HEK293 (cell line): ENCODE data around the gene FMN1.

Experiments used
- CTCF ChIA-PET: fragments of 350-600 bp; formaldehyde crosslinking; extraction: SDS; loops from one replicate; lab custom pipeline; 2021; ENCODE audit warnings: antibody characterized with exemption; lab: Yijun Ruan, JAX
- POLR2A ChIA-PET: fragments of 300-600 bp; formaldehyde crosslinking; extraction: SDS; loops from one replicate; lab custom pipeline; 2020; ENCODE audit warnings: antibody characterized with exemption, inconsistent platforms; lab: Yijun Ruan, JAX
- H3K27ac ChIP-seq: fragments of 200-500 bp; sonication (Bioruptor generic); 2 replicates; pipeline ENCODE4 v1.5.1; 2014; ENCODE audit warnings: low read depth, low read length, control low read depth, inconsistent platforms; ENCODE audit errors: extremely low read depth
- H3K36me3 ChIP-seq, 2 experiments: fragments of 200-500 bp in 1 of 2; sonication (Bioruptor generic) in 1 of 2; 1 replicate in 1 of 2; 2 replicates in 1 of 2; pipeline ENCODE4 v1.5.1; 2014 to 2017; ENCODE audit warnings: inconsistent platforms in 2 of 2, low read length in 2 of 2; ENCODE audit not compliant: control insufficient read depth in 2 of 2, insufficient read depth in 1 of 2
- H3K4me1 ChIP-seq: fragments of 200-500 bp; sonication (Bioruptor generic); 2 replicates; pipeline ENCODE4 v1.5.1; 2014; ENCODE audit warnings: mild to moderate bottlenecking, low read length, inconsistent platforms; ENCODE audit not compliant: control insufficient read depth, insufficient read depth
- H3K4me3 ChIP-seq: 2 replicates; pipeline ENCODE4 v1.5.1; 2011; ENCODE audit warnings: low read depth, mild to moderate bottlenecking, control low read depth, low read length, moderate library complexity
- H3K9me3 ChIP-seq: fragments of 200-500 bp; sonication (Bioruptor generic); 2 replicates; pipeline ENCODE4 v1.5.1; 2014; ENCODE audit warnings: low read depth, low read length, inconsistent platforms; ENCODE audit not compliant: control insufficient read depth, insufficient read depth
- HOXC10 ChIP-seq: sonication (generic); formaldehyde crosslinking; IDR thresholded peaks from 2 replicates; pipeline ENCODE4 v1.8.1; 2023; ENCODE audit warnings: mild to moderate bottlenecking, missing genetic modification reagents
- KLF9 ChIP-seq: fragments of 450-650 bp; formaldehyde crosslinking; IDR thresholded peaks from 2 replicates; pipeline ENCODE4 v1.5.1; 2016; ENCODE audit warnings: missing biosample characterization, missing genetic modification characterization, low read depth
- YY1 ChIP-seq: fragments of 450-650 bp; formaldehyde crosslinking; IDR thresholded peaks from 2 replicates; pipeline ENCODE4 v1.5.1; 2018; ENCODE audit warnings: missing biosample characterization, missing genetic modification characterization
- ZBTB7A ChIP-seq: fragments of 450-650 bp; formaldehyde crosslinking; IDR thresholded peaks from 2 replicates; pipeline ENCODE4 v1.5.1; 2016; ENCODE audit warnings: low read depth, missing biosample characterization, missing genetic modification characterization
- ZNF114 ChIP-seq: fragments of 450-650 bp; formaldehyde crosslinking; IDR thresholded peaks from 2 replicates; pipeline ENCODE4 v1.5.0; 2017; ENCODE audit warnings: missing biosample characterization, missing genetic modification characterization
- ZNF169 ChIP-seq: fragments of 450-650 bp; formaldehyde crosslinking; IDR thresholded peaks from 2 replicates; pipeline ENCODE4 v1.5.1; 2016; ENCODE audit warnings: missing biosample characterization, missing genetic modification characterization
- ZNF2 ChIP-seq: fragments of 450-650 bp; formaldehyde crosslinking; IDR thresholded peaks from 2 replicates; pipeline ENCODE4 v1.5.1; 2016; ENCODE audit warnings: missing biosample characterization, missing genetic modification characterization
- ZNF211 ChIP-seq: fragments of 450-650 bp; formaldehyde crosslinking; IDR thresholded peaks from 2 replicates; pipeline ENCODE4 v1.5.1; 2016; ENCODE audit warnings: low read depth, missing biosample characterization, missing genetic modification characterization
- ZNF266 ChIP-seq: fragments of 450-650 bp; formaldehyde crosslinking; IDR thresholded peaks from 2 replicates; pipeline ENCODE4 v1.5.1; 2016; ENCODE audit warnings: missing biosample characterization, missing genetic modification characterization, low read depth
- ZNF292 ChIP-seq: fragments of 450-650 bp; formaldehyde crosslinking; IDR thresholded peaks from 2 replicates; pipeline ENCODE4 v1.5.1; 2016; ENCODE audit warnings: low read depth, missing biosample characterization, missing genetic modification characterization, borderline replicate concordance
- ZNF354C ChIP-seq: fragments of 450-650 bp; formaldehyde crosslinking; IDR thresholded peaks from 2 replicates; pipeline ENCODE4 v1.5.1; 2016; ENCODE audit warnings: missing biosample characterization, missing genetic modification characterization, low read depth, borderline replicate concordance
- ZNF37A ChIP-seq: fragments of 450-650 bp; IDR thresholded peaks from 2 replicates; pipeline ENCODE4 v1.5.1; 2018; ENCODE audit warnings: missing biosample characterization, missing genetic modification characterization
- ZNF394 ChIP-seq: fragments of 450-650 bp; formaldehyde crosslinking; IDR thresholded peaks from 2 replicates; pipeline ENCODE4 v1.5.1; 2016; ENCODE audit warnings: missing biosample characterization, missing genetic modification characterization, mild to moderate bottlenecking, moderate library complexity, borderline replicate concordance
- ZNF404 ChIP-seq: fragments of 450-650 bp; formaldehyde crosslinking; IDR thresholded peaks from 2 replicates; pipeline ENCODE4 v1.5.1; 2017; ENCODE audit warnings: missing biosample characterization, missing genetic modification characterization
- ZNF433 ChIP-seq: fragments of 450-650 bp; formaldehyde crosslinking; IDR thresholded peaks from 2 replicates; pipeline ENCODE4 v1.5.1; 2016; ENCODE audit warnings: missing biosample characterization, missing genetic modification characterization, low read depth
- ZNF501 ChIP-seq: fragments of 450-650 bp; formaldehyde crosslinking; IDR thresholded peaks from 2 replicates; pipeline ENCODE4 v1.5.1; 2016; ENCODE audit warnings: missing biosample characterization, missing genetic modification characterization
- ZNF529 ChIP-seq: fragments of 450-650 bp; formaldehyde crosslinking; IDR thresholded peaks from 2 replicates; pipeline ENCODE4 v1.5.1; 2017; ENCODE audit warnings: missing genetic modification characterization, missing biosample characterization; ENCODE audit not compliant: insufficient replicate concordance
- ZNF561 ChIP-seq: fragments of 450-650 bp; IDR thresholded peaks from 2 replicates; pipeline ENCODE4 v1.5.1; 2018; ENCODE audit warnings: missing biosample characterization, missing genetic modification characterization, borderline replicate concordance
- ZNF658 ChIP-seq: fragments of 450-650 bp; formaldehyde crosslinking; IDR thresholded peaks from 2 replicates; pipeline ENCODE4; 2016; ENCODE audit warnings: missing biosample characterization, missing genetic modification characterization
- ZNF670 ChIP-seq: fragments of 450-650 bp; formaldehyde crosslinking; IDR thresholded peaks from 2 replicates; pipeline ENCODE4 v1.5.1; 2016; ENCODE audit warnings: missing biosample characterization, missing genetic modification characterization, low read depth
- ZNF777 ChIP-seq: fragments of 450-650 bp; formaldehyde crosslinking; IDR thresholded peaks from 2 replicates; pipeline ENCODE4 v1.5.1; 2017; ENCODE audit warnings: missing biosample characterization, missing genetic modification characterization, borderline replicate concordance
- ZSCAN16 ChIP-seq: fragments of 450-650 bp; formaldehyde crosslinking; IDR thresholded peaks from 2 replicates; pipeline ENCODE4 v1.5.1; 2016; ENCODE audit warnings: missing biosample characterization, missing genetic modification characterization
- TF ChIP-seq, protein P1 (sequence below): fragments of 450-650 bp; formaldehyde crosslinking; IDR thresholded peaks from 2 replicates; pipeline ENCODE4 v1.5.1; 2016; ENCODE audit warnings: missing biosample characterization, missing genetic modification characterization
- TF ChIP-seq, protein P2 (sequence below): fragments of 450-650 bp; formaldehyde crosslinking; IDR thresholded peaks from 2 replicates; pipeline ENCODE4 v1.5.1; 2016; ENCODE audit warnings: missing biosample characterization, missing genetic modification characterization, borderline replicate concordance
- TF ChIP-seq, protein P3 (sequence below): fragments of 450-650 bp; formaldehyde crosslinking; IDR thresholded peaks from 2 replicates; pipeline ENCODE4 v1.5.1; 2017; ENCODE audit warnings: missing biosample characterization, missing genetic modification characterization
- TF ChIP-seq, protein P4 (sequence below): fragments of 450-650 bp; formaldehyde crosslinking; IDR thresholded peaks from 2 replicates; pipeline ENCODE4 v1.5.1; 2017; ENCODE audit warnings: missing biosample characterization, missing genetic modification characterization

Gene FMN1

DNA sequence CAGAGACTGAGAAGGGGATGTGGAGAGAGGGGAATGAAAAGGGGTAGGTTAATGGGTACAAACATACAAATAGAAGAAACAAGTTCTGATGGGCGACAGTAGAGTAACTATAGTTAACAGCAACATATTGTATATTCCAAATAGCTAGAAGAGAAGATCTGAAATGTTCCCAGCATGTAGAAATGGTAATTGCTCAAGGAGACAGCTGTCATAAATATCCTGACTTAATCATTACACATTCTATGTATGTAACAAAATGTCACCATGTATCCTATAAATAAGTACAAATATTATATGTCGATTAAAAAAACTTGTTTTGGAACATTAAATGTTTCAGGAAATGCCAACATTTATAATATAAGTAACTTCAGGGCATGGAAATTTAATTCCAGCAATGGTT is 23.3 kb downstream of the FMN1 start (continued):
- TF ChIP-seq, protein P1, sequence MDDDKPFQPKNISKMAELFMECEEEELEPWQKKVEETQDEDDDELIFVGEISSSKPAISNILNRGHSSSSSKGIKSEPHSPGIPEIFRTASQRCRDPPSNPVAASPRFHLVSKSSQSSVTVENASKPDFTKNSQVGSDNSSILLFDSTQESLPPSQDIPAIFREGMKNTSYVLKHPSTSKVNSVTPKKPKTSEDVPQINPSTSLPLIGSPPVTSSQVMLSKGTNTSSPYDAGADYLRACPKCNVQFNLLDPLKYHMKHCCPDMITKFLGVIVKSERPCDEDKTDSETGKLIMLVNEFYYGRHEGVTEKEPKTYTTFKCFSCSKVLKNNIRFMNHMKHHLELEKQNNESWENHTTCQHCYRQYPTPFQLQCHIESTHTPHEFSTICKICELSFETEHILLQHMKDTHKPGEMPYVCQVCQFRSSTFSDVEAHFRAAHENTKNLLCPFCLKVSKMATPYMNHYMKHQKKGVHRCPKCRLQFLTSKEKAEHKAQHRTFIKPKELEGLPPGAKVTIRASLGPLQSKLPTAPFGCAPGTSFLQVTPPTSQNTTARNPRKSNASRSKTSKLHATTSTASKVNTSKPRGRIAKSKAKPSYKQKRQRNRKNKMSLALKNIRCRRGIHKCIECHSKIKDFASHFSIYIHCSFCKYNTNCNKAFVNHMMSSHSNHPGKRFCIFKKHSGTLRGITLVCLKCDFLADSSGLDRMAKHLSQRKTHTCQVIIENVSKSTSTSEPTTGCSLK (tag by site-specific recombination), result no peak
- TF ChIP-seq ZBTB7A, result no peak
- no peak for TF ChIP-seq KLF9 (tag by site-specific recombination)
- no peak for TF ChIP-seq ZNF354C (tag by site-specific recombination)
- TF ChIP-seq ZNF777, result no peak
- TF ChIP-seq HOXC10, result no peak
- no peak for TF ChIP-seq ZNF37A (tag by site-specific recombination)
- TF ChIP-seq ZNF2, result no peak
- no peak for TF ChIP-seq ZNF501 (tag by site-specific recombination)
- TF ChIP-seq ZNF266, result no peak
- TF ChIP-seq, all 188 proteins: peak for 0

DNA sequence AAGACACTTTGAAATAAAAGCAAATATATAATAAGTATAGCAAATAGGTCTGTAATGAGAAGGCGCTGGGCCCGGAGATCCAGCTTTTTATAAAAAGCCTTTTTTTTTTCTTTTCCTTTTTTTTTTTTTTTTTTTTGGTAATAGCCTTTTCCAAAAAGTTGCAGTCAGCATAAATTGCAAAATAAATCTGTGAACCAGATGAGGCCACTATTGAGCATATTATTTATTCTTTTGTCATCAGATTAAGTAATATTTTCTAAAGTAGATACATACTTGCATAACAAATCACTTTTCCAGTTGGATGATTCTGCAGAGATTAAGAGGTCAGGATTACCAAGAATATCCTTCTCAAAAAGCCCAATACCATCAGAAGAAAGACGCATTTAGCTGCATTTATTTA is 24.9 kb downstream of the FMN1 start:
- no peak for TF ChIP-seq ZNF354C (tag by site-specific recombination)
- no peak for TF ChIP-seq ZNF292
- TF ChIP-seq, protein P2, sequence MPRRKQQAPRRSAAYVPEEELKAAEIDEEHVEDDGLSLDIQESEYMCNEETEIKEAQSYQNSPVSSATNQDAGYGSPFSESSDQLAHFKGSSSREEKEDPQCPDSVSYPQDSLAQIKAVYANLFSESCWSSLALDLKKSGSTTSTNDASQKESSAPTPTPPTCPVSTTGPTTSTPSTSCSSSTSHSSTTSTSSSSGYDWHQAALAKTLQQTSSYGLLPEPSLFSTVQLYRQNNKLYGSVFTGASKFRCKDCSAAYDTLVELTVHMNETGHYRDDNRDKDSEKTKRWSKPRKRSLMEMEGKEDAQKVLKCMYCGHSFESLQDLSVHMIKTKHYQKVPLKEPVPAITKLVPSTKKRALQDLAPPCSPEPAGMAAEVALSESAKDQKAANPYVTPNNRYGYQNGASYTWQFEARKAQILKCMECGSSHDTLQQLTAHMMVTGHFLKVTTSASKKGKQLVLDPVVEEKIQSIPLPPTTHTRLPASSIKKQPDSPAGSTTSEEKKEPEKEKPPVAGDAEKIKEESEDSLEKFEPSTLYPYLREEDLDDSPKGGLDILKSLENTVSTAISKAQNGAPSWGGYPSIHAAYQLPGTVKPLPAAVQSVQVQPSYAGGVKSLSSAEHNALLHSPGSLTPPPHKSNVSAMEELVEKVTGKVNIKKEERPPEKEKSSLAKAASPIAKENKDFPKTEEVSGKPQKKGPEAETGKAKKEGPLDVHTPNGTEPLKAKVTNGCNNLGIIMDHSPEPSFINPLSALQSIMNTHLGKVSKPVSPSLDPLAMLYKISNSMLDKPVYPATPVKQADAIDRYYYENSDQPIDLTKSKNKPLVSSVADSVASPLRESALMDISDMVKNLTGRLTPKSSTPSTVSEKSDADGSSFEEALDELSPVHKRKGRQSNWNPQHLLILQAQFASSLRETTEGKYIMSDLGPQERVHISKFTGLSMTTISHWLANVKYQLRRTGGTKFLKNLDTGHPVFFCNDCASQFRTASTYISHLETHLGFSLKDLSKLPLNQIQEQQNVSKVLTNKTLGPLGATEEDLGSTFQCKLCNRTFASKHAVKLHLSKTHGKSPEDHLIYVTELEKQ (tag by site-specific recombination), result no peak
- TF ChIP-seq ZNF561 (tag by site-specific recombination), result no peak
- no peak for TF ChIP-seq ZNF404 (tag by site-specific recombination)
- TF ChIP-seq, protein P3, sequence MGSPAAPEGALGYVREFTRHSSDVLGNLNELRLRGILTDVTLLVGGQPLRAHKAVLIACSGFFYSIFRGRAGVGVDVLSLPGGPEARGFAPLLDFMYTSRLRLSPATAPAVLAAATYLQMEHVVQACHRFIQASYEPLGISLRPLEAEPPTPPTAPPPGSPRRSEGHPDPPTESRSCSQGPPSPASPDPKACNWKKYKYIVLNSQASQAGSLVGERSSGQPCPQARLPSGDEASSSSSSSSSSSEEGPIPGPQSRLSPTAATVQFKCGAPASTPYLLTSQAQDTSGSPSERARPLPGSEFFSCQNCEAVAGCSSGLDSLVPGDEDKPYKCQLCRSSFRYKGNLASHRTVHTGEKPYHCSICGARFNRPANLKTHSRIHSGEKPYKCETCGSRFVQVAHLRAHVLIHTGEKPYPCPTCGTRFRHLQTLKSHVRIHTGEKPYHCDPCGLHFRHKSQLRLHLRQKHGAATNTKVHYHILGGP (tag by site-specific recombination), result no peak
- no peak for TF ChIP-seq ZNF529 (tag by site-specific recombination)
- no peak for TF ChIP-seq ZSCAN16 (tag by site-specific recombination)
- ChIA-PET POLR2A (no interaction called here), CTCF (no interaction called here)
- no peaks in the 10 kb centered on the region for H3K9me3 ChIP-seq
- no peak overlapping the region for H3K27ac ChIP-seq
- H3K36me3 ChIP-seq, result no peaks in the 10 kb centered on the region
- no peak overlapping the region for H3K4me3 ChIP-seq
- H3K4me1 ChIP-seq, result no peaks in the 10 kb centered on the region

DNA sequence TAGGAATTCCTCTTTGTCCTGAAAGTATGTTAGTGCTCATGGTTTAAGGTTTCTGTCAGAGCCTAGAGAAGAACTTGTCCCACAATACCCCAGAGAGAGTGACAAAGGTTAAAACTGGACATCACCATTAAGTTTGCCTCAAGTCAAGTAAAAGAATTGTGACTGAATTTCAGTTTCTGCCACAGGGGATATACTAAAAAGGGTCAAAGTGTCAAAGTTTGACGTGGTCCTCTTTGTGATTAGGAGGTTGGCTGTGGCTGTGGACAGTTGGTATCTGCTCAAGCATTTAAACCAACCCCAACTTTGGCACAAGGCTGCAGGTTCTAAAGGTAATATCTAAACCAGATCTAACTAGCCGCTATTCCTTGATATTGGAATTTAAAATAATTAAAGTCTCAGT is 26.1 kb downstream of the FMN1 start:
- Histone ChIP-seq H3K27ac (no peak overlapping the region), H3K36me3 (no peaks in the 10 kb centered on the region), H3K4me3 (no peak overlapping the region), H3K9me3 (no peaks in the 10 kb centered on the region), H3K4me1 (no peaks in the 10 kb centered on the region)
- CTCF ChIA-PET, result no interaction called here
- POLR2A ChIA-PET, result no interaction called here
- TF ChIP-seq ZNF433 (tag by site-specific recombination), result no peak
- TF ChIP-seq ZNF169 (tag by site-specific recombination), result no peak
- TF ChIP-seq, protein P4, sequence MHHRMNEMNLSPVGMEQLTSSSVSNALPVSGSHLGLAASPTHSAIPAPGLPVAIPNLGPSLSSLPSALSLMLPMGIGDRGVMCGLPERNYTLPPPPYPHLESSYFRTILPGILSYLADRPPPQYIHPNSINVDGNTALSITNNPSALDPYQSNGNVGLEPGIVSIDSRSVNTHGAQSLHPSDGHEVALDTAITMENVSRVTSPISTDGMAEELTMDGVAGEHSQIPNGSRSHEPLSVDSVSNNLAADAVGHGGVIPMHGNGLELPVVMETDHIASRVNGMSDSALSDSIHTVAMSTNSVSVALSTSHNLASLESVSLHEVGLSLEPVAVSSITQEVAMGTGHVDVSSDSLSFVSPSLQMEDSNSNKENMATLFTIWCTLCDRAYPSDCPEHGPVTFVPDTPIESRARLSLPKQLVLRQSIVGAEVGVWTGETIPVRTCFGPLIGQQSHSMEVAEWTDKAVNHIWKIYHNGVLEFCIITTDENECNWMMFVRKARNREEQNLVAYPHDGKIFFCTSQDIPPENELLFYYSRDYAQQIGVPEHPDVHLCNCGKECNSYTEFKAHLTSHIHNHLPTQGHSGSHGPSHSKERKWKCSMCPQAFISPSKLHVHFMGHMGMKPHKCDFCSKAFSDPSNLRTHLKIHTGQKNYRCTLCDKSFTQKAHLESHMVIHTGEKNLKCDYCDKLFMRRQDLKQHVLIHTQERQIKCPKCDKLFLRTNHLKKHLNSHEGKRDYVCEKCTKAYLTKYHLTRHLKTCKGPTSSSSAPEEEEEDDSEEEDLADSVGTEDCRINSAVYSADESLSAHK, result no peak
- TF ChIP-seq ZNF394 (tag by site-specific recombination), result no peak
- TF ChIP-seq ZNF114 (tag by site-specific recombination), result no peak
- TF ChIP-seq ZNF211 (tag by site-specific recombination), result no peak
- TF ChIP-seq YY1 (tag by site-specific recombination), result no peak
- TF ChIP-seq ZNF670 (tag by site-specific recombination), result no peak
- TF ChIP-seq ZNF658 (tag by site-specific recombination), result no peak
